KMS-11 (cell line): ENCODE results near the gene JARID2.

Experiments
- H2AFZ ChIP-seq: fragments of 200-600 bp; sonication (generic); 2 replicates; pipeline ENCODE4 v1.6.1; 2016; ENCODE audit warnings: antibody characterized with exemption, mixed run types, low read depth
- H3K27ac ChIP-seq: fragments of 200-600 bp; sonication (generic); 2 replicates; pipeline ENCODE4 v1.6.1; 2016; ENCODE audit warnings: mild to moderate bottlenecking, mixed run types
- H3K27me3 ChIP-seq: fragments of 200-600 bp; sonication (generic); 2 replicates; pipeline ENCODE4 v1.6.1; 2017; ENCODE audit warnings: mild to moderate bottlenecking, low read depth, mixed run types, moderate library complexity; ENCODE audit not compliant: insufficient read depth
- H3K36me3 ChIP-seq: fragments of 200-600 bp; sonication (generic); 2 replicates; pipeline ENCODE4 v1.6.1; 2017; ENCODE audit warnings: mild to moderate bottlenecking, mixed run types; ENCODE audit not compliant: insufficient read depth
- H3K4me1 ChIP-seq: fragments of 200-600 bp; sonication (generic); 2 replicates; pipeline ENCODE4 v1.6.1; 2016; ENCODE audit warnings: mild to moderate bottlenecking, low read depth, mixed run types; ENCODE audit not compliant: poor library complexity, severe bottlenecking
- H3K4me2 ChIP-seq: fragments of 200-600 bp; sonication (generic); 2 replicates; pipeline ENCODE4 v1.7.0; 2016; ENCODE audit warnings: mild to moderate bottlenecking, mixed run types
- H3K4me3 ChIP-seq: fragments of 200-600 bp; sonication (generic); IDR thresholded peaks from 2 replicates; pipeline ENCODE4 v1.6.1; 2017; ENCODE audit warnings: low read depth, low read length, mixed read lengths; ENCODE audit not compliant: insufficient read depth
- H3K79me2 ChIP-seq: fragments of 200-600 bp; sonication (generic); 2 replicates; pipeline ENCODE4 v1.6.1; 2016; ENCODE audit warnings: low read depth, mixed run types; ENCODE audit not compliant: insufficient read depth
- H3K9ac ChIP-seq: fragments of 200-600 bp; sonication (generic); 2 replicates; pipeline ENCODE4 v1.6.1; 2016; ENCODE audit warnings: mild to moderate bottlenecking, mixed run types
- H4K20me1 ChIP-seq: fragments of 200-600 bp; sonication (generic); 2 replicates; pipeline ENCODE4 v1.6.1; 2016; ENCODE audit warnings: mild to moderate bottlenecking, mixed run types; ENCODE audit not compliant: insufficient read depth
- TF ChIP-seq, protein P1 (sequence below): fragments of 200-600 bp; sonication (generic); conservative IDR thresholded peaks from 2 replicates; pipeline ENCODE4 v1.6.1; 2017; ENCODE audit warnings: low read depth, mild to moderate bottlenecking, antibody characterized with exemption, low read length, moderate library complexity, mixed read lengths

The JARID2 gene

DNA sequence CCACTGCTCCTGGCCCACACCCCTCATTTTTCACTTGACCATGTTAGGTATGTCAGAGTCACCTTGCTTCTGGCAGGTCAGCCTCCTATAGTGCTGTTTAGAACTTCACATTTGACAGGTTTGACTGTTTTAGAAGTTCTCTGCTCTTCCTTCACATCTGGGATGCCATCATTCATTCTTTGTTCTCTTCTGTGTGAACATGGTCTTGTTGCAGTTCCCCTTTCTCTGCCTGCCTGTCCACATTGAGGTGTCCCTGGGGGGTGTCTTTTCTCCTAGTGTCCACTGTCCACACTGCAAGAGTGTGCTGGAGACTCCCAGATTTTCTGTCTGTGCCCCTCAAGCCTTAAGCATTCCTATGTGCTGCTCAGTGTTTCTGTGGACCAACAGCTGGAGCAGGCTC is 89.5 kb downstream of the JARID2 start:
- Histone ChIP-seq H4K20me1 (no peaks in the 10 kb centered on the region), H3K4me1 (peaks cover 23% of the 10 kb centered on the region)
- TF ChIP-seq, protein P1, sequence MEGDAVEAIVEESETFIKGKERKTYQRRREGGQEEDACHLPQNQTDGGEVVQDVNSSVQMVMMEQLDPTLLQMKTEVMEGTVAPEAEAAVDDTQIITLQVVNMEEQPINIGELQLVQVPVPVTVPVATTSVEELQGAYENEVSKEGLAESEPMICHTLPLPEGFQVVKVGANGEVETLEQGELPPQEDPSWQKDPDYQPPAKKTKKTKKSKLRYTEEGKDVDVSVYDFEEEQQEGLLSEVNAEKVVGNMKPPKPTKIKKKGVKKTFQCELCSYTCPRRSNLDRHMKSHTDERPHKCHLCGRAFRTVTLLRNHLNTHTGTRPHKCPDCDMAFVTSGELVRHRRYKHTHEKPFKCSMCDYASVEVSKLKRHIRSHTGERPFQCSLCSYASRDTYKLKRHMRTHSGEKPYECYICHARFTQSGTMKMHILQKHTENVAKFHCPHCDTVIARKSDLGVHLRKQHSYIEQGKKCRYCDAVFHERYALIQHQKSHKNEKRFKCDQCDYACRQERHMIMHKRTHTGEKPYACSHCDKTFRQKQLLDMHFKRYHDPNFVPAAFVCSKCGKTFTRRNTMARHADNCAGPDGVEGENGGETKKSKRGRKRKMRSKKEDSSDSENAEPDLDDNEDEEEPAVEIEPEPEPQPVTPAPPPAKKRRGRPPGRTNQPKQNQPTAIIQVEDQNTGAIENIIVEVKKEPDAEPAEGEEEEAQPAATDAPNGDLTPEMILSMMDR, result no peak

GRCh38 chr6:15335916-15336315 is 90.0 kb downstream of the JARID2 start:
- TF ChIP-seq, protein P1, result no peak
- Histone ChIP-seq H3K79me2 (peaks cover 16% of the 10 kb centered on the region; the same call in 1 of the 2 replicates), H3K27me3 (no peaks in the 10 kb centered on the region), H3K9ac (no peak overlapping the region), H3K4me2 (no peak overlapping the region), H4K20me1 (no peaks in the 10 kb centered on the region), H2AFZ (no peak overlapping the region), H3K27ac (no peak overlapping the region), H3K4me1 (peaks cover 17% of the 10 kb centered on the region), H3K4me3 (no peak overlapping the region), H3K36me3 (no peaks in the 10 kb centered on the region)

More for the DNA sequence above, 89.5 kb downstream of the JARID2 start:
- Histone ChIP-seq H3K9ac (no peak overlapping the region), H3K27ac (no peak overlapping the region), H3K4me2 (no peak overlapping the region), H3K36me3 (no peaks in the 10 kb centered on the region), H3K79me2 (peaks cover 16% of the 10 kb centered on the region; the same call in 1 of the 2 replicates), H2AFZ (no peak overlapping the region), H3K4me3 (no peak overlapping the region), H3K27me3 (no peaks in the 10 kb centered on the region)

DNA sequence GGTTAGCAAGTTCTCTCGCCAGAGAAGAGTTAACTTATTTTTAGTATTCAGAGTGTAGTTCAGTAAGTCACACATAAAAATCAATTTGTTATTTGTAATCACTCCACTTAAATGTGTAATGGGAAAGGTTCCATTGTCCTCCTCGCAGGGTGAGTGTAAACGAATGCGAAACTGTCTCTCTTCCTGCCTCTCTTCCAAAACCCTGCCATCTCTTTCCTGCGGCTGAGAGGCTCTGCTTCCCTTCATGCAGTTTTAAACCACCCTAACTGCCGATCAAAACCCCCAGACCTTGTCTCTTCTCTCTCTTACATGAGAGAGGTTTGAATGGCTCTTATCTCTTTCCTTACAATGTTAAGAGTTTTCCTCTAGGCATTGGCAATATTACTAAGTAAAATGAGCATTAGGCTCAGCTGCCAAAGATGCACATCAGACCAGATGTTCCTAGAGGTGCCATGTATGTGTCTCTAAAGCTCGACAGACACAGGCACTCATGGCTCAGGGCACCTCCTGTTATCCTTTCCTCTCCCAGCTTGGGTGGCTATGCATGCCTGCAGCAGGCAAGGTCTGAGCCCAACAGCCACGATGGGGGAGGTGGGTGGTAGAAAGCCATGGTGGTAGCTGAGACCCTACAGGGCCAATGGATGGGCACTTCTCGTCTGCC is 91.2 kb downstream of the JARID2 start:
- H3K36me3 ChIP-seq, result no peaks in the 10 kb centered on the region
- TF ChIP-seq, protein P1, result no peak
- no peak overlapping the region for H3K4me2 ChIP-seq
- peaks cover 14% of the 10 kb centered on the region; the same call in 1 of the 2 replicates for H3K79me2 ChIP-seq
- H4K20me1 ChIP-seq, result no peaks in the 10 kb centered on the region
- no peak overlapping the region for H2AFZ ChIP-seq
- H3K4me1 ChIP-seq, result peaks cover 6% of the 10 kb centered on the region
- H3K27ac ChIP-seq, result no peak overlapping the region
- no peaks in the 10 kb centered on the region for H3K27me3 ChIP-seq
- no peak overlapping the region for H3K9ac ChIP-seq
- no peak overlapping the region for H3K4me3 ChIP-seq

DNA sequence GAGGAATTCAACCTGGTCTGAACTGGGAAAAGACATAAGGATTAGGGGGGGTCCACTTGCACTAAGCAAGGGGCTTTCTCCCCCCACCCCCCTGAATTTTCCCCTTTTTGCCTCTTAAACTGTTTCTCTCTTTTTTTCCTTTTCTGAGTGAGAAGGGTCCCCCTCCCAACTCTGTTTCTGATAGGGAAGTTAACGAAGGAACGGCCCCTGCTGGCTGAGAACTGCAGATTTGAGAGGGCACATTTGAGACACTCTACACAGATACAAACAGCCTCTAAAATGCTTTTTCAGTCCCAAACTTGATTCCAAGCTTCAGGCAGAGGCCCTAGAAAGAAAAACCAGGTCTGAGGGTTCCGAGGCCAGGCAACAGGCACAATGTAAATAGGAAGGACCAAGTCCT is 91.7 kb downstream of the JARID2 start:
- H3K27ac ChIP-seq, result no peak overlapping the region
- no peaks in the 10 kb centered on the region for H3K27me3 ChIP-seq
- no peak overlapping the region for H2AFZ ChIP-seq
- no peak overlapping the region for H3K9ac ChIP-seq
- peaks cover under 1% of the 10 kb centered on the region for H3K4me1 ChIP-seq
- no peak overlapping the region for H3K4me3 ChIP-seq
- peaks cover 9% of the 10 kb centered on the region; the same call in 1 of the 2 replicates for H3K79me2 ChIP-seq
- no peak overlapping the region for H3K4me2 ChIP-seq
- TF ChIP-seq, protein P1, result no peak
- no peaks in the 10 kb centered on the region for H4K20me1 ChIP-seq
- H3K36me3 ChIP-seq, result no peaks in the 10 kb centered on the region
